LHCN-M2 (cell line): Measurements from ENCODE around the gene SDK1. TPM values are rescaled to one million over a fixed set of nuclear protein-coding genes. Genes with fewer than 3 reads are reported as not detected.
"Not testable (repeated sequence)": the region's sequence is repeated elsewhere in the genome, so short reads cannot be mapped to it uniquely, and the experiment has no call there.

Experiments
- DNase-seq: peaks from one replicate; pipeline ENCODE4 v3.0.0-alpha.2; 2012; ENCODE audit warnings: low read depth
- total RNA-seq: library from RNA; depleted of rRNA; stranded (reverse); fragments of >200 nt; gene quantifications from 2 replicates; pipeline ENCODE4 v1.2.3, GENCODE V29; 2014

Gene SDK1
- total RNA-seq, 1 experiment from 2014 or later: 8.3 TPM

DNA sequence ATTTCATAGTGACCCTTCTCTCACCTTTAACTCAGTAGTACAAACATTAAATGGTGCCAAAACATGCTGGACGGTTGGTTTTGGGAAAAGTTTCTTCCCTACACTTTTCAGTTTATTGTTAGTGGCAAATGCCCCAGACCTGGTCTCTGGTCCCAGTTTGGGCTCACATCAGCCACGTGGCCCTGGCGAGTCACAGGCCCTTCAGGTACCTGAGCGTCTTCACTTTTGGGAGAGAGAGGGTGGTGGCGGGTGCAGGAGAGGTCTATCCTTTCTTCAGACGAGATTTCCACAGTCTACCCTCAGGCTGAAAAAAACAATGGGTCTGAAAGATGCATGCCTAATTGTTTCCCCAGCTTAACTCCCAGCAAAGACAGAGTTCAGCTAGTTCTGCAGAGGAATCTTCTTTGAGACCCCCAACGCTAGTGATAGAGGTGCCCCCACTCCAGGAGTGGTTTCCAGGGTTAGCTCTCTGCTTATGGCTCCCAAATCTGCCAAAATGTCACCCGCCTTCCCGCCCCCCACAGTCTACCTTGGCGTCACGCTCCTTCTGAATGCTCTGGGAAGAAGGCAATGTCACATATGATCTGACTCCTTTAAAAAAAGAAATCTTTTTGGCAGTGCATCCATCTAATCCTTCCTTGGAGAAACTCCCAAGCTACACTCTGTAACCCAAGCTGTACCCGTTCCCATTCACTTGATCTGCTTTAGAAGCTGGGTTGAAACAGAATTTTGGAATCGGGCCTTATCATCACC is 996.3 kb downstream of the SDK1 start:
- DNase-seq: no peak

DNA sequence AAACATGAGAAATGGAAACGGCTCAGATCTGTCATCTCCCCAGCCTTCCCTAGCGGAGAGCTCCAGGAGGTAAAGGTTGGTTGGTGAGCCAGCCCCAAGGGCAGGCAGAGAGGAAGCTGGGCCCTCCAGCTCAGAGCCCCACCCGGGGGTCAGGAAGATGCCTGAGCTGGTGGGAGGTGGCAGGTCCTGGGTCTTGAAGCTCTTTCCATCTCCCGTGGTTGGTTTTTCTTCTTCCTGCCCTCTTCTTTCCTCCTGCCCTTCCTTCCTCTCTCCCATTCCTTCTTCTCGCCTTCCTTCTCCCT is 996.8 kb downstream of the SDK1 start:
- DNase-seq: no peak

DNA sequence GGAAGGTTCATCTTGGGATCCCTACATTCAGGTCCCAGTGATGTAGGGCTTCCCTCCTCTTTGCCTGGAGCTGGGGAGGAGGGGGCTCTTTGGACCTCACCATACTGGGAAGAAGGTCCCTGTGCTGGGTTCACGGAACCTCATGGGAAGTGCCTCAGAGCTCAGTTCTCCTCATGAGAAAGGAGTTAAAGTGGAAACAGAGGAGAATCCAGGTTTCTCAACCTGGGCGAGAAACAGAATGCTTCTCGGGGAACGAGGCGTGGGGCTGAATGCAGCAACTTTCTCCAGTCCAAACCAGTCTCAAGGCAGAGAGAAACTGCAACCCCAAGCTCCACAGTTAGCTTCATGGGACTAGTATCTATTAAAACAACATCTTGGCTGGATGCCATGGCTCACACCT is 998.4 kb downstream of the SDK1 start:
- no peak for DNase-seq

DNA sequence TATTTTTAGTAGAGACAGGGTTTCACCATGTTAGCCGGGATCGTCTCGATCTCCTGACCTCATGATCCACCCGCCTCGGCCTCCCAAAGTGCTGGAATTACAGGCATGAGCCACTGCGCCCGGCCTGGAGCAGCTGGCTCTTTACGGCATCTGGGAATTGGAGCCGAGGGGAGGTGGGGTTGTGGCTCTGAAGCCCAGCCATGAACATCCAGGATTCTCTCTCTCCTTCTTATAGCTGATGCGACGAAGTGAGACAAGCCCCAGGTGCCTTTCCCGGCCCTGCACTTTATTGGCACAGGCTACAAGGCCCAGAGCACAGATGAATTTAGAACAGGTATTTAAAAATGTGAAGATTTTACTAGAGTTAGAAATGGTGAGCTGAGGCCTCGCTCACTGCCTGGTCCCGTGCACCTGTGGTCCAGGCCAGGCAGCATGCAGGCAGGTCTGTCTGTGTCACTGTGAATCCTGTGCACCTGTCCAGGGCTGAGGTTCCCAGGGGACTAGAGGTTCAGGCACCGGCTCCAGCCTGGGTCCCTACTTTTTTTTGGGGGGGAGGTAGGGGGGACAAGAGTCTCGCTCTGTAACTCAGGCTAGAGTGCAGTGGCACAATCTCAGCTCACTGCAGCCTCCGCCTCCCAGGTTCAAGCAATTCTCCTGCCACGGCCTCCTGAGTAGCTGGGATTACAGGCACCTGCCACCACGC is 1001.3 kb downstream of the SDK1 start:
- DNase-seq: no peak

DNA sequence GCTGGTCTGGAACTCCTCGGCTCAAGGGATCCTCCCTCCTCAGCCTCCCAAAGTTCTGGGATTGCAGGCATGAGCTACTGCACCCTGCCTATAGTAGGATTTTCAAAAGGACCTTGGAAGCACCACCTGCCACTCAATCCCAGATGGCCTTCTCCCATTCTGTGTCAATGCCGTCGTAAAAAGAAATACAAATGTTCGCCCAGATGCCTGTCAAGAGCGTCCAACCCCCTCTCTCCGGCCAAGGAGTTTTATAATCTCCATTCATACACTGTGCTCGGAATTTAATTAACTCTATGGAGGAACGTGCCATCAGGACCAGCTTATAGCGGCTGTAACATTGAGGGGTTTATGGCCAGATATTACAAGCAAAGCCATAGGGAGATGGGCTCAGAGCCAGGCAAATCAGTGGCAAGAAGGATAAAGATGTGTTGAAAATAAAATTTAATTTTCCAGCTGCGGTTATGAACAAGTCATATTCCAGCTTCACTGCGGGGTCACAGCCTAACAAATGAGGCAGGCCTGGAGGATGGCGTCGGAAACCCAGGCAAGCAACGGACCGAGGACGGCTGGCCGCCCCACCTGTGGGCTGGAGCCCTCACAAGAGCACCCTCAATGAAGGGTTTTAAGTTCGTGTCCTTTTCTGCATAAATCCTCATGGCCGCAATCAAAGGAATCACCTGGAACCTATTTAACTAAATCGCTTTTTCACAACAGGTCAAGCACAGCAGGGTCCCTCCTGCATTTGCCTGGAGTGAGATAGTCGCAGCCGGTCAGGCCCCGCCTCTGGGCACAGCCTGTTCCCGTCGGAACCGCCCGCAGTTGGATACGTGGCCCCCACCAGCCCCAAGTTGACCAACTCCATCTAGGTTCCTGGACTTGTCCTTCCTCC is 1006.5 kb downstream of the SDK1 start:
- DNase-seq: no peak

DNA sequence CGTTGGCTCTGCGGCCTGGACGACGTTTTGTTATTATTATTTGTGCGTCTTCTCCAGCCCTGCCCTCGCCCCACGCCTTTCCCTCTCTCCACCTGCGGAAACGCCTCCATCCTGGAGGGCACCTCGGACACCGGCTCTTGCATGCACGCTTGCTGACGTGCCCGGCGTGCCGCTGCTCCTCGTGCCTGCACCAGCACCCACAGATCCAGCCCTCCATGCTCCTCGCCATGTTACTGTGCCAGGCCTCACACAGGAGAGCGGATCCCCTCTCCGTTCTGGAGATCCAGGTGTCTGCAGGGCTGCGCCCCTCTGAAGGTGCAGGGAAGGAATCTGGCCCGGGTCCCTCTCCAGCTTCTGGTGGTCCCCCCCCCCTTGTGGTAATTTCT is 1007.1 kb downstream of the SDK1 start:
- DNase-seq: no peak

DNA sequence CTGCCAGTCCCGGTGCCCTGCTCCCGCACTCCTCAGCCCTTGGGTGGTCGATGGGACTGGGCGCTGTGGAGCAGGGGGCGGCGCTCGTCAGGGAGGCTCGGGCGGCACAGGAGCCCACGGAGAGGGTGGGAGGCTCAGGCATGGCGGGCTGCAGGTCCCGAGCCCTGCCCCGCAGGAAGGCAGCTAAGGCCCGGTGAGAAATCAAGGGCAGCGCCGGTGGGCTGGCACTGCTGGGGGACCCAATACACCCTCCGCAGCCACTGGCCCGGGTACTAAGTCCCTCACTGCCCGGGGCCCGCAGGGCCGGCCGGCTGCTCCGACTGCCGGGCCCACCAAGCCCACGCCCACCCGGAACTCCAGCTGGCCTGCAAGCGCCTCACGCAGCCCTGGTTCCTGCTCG is 1012.9 kb downstream of the SDK1 start:
- not testable (repeated sequence) for DNase-seq

DNA sequence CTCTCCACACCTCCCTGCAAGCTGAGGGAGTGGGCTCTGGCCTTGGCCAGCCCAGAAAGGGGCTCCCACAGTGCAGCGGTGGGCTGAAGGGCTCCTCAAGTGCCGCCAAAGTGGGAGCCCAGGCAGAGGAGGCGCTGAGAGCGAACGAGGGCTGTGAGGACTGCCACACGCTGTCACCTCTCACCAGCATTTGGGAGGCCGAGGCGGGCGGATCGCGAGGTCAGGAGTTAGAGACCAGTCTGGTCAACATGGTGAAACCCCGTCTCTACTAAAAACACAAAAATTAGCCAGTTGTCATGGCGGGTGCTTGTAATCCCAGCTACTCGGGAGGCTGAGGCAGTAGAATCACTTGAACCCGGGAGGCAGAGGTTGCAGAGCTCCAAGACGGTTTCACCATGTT is 1013.3 kb downstream of the SDK1 start:
- DNase-seq: not testable (repeated sequence)
